K562 (cell line): ENCODE measurements around the gene HSPB1. TPM values are rescaled to one million over a fixed set of nuclear protein-coding genes. Genes with fewer than 3 reads are reported as not detected.

ENCODE experiments used
- ELF4 ChIP-seq: fragments of 450-650 bp; formaldehyde crosslinking; IDR thresholded peaks from 2 replicates; pipeline ENCODE4 v1.4.0; 2022; ENCODE audit warnings: missing genetic modification characterization
- FOXK1 ChIP-seq: sonication (generic); formaldehyde crosslinking; IDR thresholded peaks from 2 replicates; pipeline ENCODE4 v1.8.0; 2022; ENCODE audit warnings: missing genetic modification reagents, mild to moderate bottlenecking, borderline replicate concordance
- FOXK2 ChIP-seq, 2 experiments: fragments of 450-650 bp; IDR thresholded peaks in 1 of 2; conservative IDR thresholded peaks in 1 of 2; 2 replicates each; pipeline ENCODE4 v1.6.1; 2016; ENCODE audit warnings: low read depth in 2 of 2, mild to moderate bottlenecking in 1 of 2
- GTF2A2 ChIP-seq: IDR thresholded peaks from 2 replicates; pipeline ENCODE4 v1.6.1; 2016; ENCODE audit warnings: mild to moderate bottlenecking, missing genetic modification characterization, missing compliant biosample characterization
- KLF1 ChIP-seq: fragments of 450-650 bp; IDR thresholded peaks from 2 replicates; pipeline ENCODE4 v1.6.1; 2016; ENCODE audit warnings: missing genetic modification characterization, missing compliant biosample characterization
- KLF13 ChIP-seq: fragments of 450-650 bp; IDR thresholded peaks from 2 replicates; pipeline ENCODE4 v1.6.1; 2016; ENCODE audit warnings: missing genetic modification characterization, low read depth, mild to moderate bottlenecking, missing compliant biosample characterization, moderate library complexity, borderline replicate concordance
- MCM5 ChIP-seq: fragments of 450-650 bp; IDR thresholded peaks from 2 replicates; pipeline ENCODE4 v1.6.1; 2016; ENCODE audit warnings: low read depth
- NONO ChIP-seq, 2 experiments: fragments of 200-400 bp in 1 of 2; fragments of 450-650 bp in 1 of 2; formaldehyde crosslinking in 1 of 2; IDR thresholded peaks; 2 replicates each; pipeline ENCODE4 v1.6.1; 2017; ENCODE audit warnings: low read depth in 2 of 2, mild to moderate bottlenecking in 2 of 2, moderate library complexity in 2 of 2, low read length in 1 of 2
- POLR2B ChIP-seq: fragments of 450-650 bp; IDR thresholded peaks from 2 replicates; pipeline ENCODE4 v1.6.1; 2018; ENCODE audit warnings: low read depth; ENCODE audit not compliant: partially characterized antibody
- ZFP1 ChIP-seq: fragments of 450-650 bp; formaldehyde crosslinking; IDR thresholded peaks from 2 replicates; pipeline ENCODE4 v1.4.0; 2020; ENCODE audit warnings: mild to moderate bottlenecking, mixed read lengths
- polyA plus RNA-seq, 8 experiments: library from polyadenylated mRNA; depleted of rRNA in 4 of 8; stranded (reverse) in 5 of 8; unstranded in 3 of 8; fragments of >200 nt; fragmentation: Nextera tagmentation in 2 of 8; fragmentation: Illumina TruSeq in 1 of 8; extraction: Ambion mirVana in 2 of 8; extraction: Trizol in 1 of 8; gene quantifications; 2 replicates each; pipeline versions ENCODE4 v1.2.1 to v1.2.3, GENCODE V29; 2011 to 2014; ENCODE audit warnings: inconsistent platforms in 1 of 8, missing spikeins in 1 of 8
- total RNA-seq, 7 experiments: library from RNA; depleted of rRNA in 6 of 7; stranded (reverse); fragments of >200 nt in 6 of 7; fragmentation: Illumina TruSeq in 2 of 7; extraction: Trizol in 2 of 7; gene quantifications; 2 replicates each; pipeline versions ENCODE4 v1.2.1 to v1.2.3, GENCODE V29; 2011 to 2021; ENCODE audit warnings: low replicate concordance in 1 of 7
- TF ChIP-seq, protein P1 (sequence below): sonication (generic); formaldehyde crosslinking; IDR thresholded peaks from 2 replicates; pipeline ENCODE4 v1.8.1; 2023; ENCODE audit warnings: mild to moderate bottlenecking, missing genetic modification reagents
- TF ChIP-seq, protein P2 (sequence below), 2 experiments: fragments of 450-650 bp in 1 of 2; sonication (generic) in 1 of 2; formaldehyde crosslinking in 1 of 2; IDR thresholded peaks in 1 of 2; conservative IDR thresholded peaks in 1 of 2; 2 replicates each; pipeline versions ENCODE4 v1.6.1 to v1.8.1; 2016 to 2023; ENCODE audit warnings: mild to moderate bottlenecking in 2 of 2, moderate library complexity in 2 of 2, inconsistent platforms in 1 of 2, missing genetic modification reagents in 1 of 2
- TF ChIP-seq, protein P3 (sequence below): fragments of 450-650 bp; IDR thresholded peaks from 2 replicates; pipeline ENCODE4 v1.6.1; 2016; ENCODE audit warnings: borderline replicate concordance
- TF ChIP-seq, protein P4 (sequence below): fragments of 250-450 bp; sonication (Bioruptor Pico); IDR thresholded peaks from 2 replicates; pipeline ENCODE4 v1.5.0; 2021
- TF ChIP-seq, protein P5 (sequence below): fragments of 450-650 bp; IDR thresholded peaks from 2 replicates; pipeline ENCODE4 v1.6.1; 2016; ENCODE audit warnings: missing biosample characterization, missing genetic modification characterization

Gene HSPB1
- total and polyA plus RNA-seq, 9 of the 15 experiments (the other 6 are each of a cell fraction or from before 2014, with no cell fraction given) = 27.1 to 522 (median 138) TPM

DNA sequence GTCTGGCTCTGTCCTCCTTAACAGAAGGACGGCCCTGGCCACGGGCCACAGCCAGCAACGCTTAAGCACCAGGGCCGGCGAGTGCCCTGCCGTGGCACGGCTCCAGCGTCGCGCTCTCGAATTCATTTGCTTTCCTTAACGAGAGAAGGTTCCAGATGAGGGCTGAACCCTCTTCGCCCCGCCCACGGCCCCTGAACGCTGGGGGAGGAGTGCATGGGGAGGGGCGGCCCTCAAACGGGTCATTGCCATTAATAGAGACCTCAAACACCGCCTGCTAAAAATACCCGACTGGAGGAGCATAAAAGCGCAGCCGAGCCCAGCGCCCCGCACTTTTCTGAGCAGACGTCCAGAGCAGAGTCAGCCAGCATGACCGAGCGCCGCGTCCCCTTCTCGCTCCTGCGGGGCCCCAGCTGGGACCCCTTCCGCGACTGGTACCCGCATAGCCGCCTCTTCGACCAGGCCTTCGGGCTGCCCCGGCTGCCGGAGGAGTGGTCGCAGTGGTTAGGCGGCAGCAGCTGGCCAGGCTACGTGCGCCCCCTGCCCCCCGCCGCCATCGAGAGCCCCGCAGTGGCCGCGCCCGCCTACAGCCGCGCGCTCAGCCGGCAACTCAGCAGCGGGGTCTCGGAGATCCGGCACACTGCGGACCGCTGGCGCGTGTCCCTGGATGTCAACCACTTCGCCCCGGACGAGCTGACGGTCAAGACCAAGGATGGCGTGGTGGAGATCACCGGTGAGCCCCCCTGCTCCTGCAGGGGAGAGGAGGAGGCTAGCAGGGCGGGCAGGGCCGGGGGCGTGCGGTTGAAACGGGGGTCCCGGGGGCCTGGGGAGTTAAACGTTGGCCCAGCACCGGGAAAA lies at the start of gene HSPB1 (continued):
- TF ChIP-seq KLF1 (tag) (peak; percentile 62; the same call in 1 of the 2 replicates), POLR2B (peak; percentile 75), ZFP1 (0 out of 2 replicates have a peak, but pooled peaks have one; percentile 20), NONO (IDR thresholded peaks at IDR 0.05; ENCODE audit: low read depth in 2 of 2, low read length in 1 of 2) (peak; percentile 22 to 86; a peak in 3 of 4 replicates), MCM5 (no peak), KLF13 (tag) (0 out of 2 replicates have a peak, but pooled peaks have one; percentile 24), FOXK2 (conservative IDR thresholded peaks at IDR 0.05 in 1 of 2, IDR thresholded peaks at IDR 0.05 in 1 of 2; ENCODE audit: low read depth in 2 of 2) (0 out of 4 replicates have a peak, but pooled peaks of 1 of the 2 experiments have one; percentile 12), FOXK1 (peak; percentile 45), ELF4 (CRISPR knock-in tag) (0 out of 2 replicates have a peak, but pooled peaks have one; percentile 44), GTF2A2 (tag) (peak; percentile 54; the same call in 1 of the 2 replicates)
- TF ChIP-seq, protein P1, sequence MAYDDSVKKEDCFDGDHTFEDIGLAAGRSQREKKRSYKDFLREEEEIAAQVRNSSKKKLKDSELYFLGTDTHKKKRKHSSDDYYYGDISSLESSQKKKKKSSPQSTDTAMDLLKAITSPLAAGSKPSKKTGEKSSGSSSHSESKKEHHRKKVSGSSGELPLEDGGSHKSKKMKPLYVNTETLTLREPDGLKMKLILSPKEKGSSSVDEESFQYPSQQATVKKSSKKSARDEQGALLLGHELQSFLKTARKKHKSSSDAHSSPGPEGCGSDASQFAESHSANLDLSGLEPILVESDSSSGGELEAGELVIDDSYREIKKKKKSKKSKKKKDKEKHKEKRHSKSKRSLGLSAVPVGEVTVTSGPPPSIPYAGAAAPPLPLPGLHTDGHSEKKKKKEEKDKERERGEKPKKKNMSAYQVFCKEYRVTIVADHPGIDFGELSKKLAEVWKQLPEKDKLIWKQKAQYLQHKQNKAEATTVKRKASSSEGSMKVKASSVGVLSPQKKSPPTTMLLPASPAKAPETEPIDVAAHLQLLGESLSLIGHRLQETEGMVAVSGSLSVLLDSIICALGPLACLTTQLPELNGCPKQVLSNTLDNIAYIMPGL (CRISPR knock-in tag) = peak; percentile 44; the same call in 1 of the 2 replicates
- TF ChIP-seq, protein P2, sequence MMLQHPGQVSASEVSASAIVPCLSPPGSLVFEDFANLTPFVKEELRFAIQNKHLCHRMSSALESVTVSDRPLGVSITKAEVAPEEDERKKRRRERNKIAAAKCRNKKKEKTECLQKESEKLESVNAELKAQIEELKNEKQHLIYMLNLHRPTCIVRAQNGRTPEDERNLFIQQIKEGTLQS (IDR thresholded peaks at IDR 0.05) = 0 out of 2 replicates have a peak, but pooled peaks have one; percentile 6
- TF ChIP-seq, protein P2 (CRISPR knock-in tag; conservative IDR thresholded peaks at IDR 0.05) = 0 out of 2 replicates have a peak, but pooled peaks have one; percentile 29
- TF ChIP-seq, protein P3, sequence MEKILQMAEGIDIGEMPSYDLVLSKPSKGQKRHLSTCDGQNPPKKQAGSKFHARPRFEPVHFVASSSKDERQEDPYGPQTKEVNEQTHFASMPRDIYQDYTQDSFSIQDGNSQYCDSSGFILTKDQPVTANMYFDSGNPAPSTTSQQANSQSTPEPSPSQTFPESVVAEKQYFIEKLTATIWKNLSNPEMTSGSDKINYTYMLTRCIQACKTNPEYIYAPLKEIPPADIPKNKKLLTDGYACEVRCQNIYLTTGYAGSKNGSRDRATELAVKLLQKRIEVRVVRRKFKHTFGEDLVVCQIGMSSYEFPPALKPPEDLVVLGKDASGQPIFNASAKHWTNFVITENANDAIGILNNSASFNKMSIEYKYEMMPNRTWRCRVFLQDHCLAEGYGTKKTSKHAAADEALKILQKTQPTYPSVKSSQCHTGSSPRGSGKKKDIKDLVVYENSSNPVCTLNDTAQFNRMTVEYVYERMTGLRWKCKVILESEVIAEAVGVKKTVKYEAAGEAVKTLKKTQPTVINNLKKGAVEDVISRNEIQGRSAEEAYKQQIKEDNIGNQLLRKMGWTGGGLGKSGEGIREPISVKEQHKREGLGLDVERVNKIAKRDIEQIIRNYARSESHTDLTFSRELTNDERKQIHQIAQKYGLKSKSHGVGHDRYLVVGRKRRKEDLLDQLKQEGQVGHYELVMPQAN = peak; percentile 49; the same call in 1 of the 2 replicates
- TF ChIP-seq, protein P4, sequence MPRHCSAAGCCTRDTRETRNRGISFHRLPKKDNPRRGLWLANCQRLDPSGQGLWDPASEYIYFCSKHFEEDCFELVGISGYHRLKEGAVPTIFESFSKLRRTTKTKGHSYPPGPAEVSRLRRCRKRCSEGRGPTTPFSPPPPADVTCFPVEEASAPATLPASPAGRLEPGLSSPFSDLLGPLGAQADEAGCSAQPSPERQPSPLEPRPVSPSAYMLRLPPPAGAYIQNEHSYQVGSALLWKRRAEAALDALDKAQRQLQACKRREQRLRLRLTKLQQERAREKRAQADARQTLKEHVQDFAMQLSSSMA (CRISPR knock-in tag) = peak; percentile 44; the same call in 1 of the 2 replicates
- TF ChIP-seq, protein P5, sequence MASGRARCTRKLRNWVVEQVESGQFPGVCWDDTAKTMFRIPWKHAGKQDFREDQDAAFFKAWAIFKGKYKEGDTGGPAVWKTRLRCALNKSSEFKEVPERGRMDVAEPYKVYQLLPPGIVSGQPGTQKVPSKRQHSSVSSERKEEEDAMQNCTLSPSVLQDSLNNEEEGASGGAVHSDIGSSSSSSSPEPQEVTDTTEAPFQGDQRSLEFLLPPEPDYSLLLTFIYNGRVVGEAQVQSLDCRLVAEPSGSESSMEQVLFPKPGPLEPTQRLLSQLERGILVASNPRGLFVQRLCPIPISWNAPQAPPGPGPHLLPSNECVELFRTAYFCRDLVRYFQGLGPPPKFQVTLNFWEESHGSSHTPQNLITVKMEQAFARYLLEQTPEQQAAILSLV (tag) = no peak
